HepG2 (cell line): ENCODE data around the gene GNB1. TPM values are rescaled to one million over a fixed set of nuclear protein-coding genes. Genes with fewer than 3 reads are reported as not detected.

Experiments
- ASH2L ChIP-seq: fragments of 300-600, 200-600 bp; sonication (generic); IDR thresholded peaks from 2 replicates; pipeline ENCODE4 v1.7.0; 2017; ENCODE audit warnings: low read depth, mild to moderate bottlenecking, moderate library complexity, mixed read lengths, low read length; ENCODE audit not compliant: insufficient read length
- BATF2 ChIP-seq: sonication (generic); formaldehyde crosslinking; IDR thresholded peaks from 2 replicates; pipeline ENCODE4 v1.8.0; 2022; ENCODE audit warnings: mild to moderate bottlenecking, missing genetic modification reagents, moderate library complexity
- EP300 ChIP-seq, 3 experiments: sonication (generic) in 1 of 3; formaldehyde crosslinking in 1 of 3; IDR thresholded peaks; 2 replicates each; pipeline versions ENCODE4 v1.5.1 to v1.6.1; 2011 to 2020; ENCODE audit warnings: low read depth in 2 of 3, low read length in 2 of 3, borderline replicate concordance in 1 of 3, improper control_type of control experiment in 1 of 3, mild to moderate bottlenecking in 1 of 3, missing genetic modification reagents in 1 of 3, moderate library complexity in 1 of 3
- FOSL2 ChIP-seq: sonication (generic); formaldehyde crosslinking; IDR thresholded peaks from 2 replicates; pipeline ENCODE4 v1.4.0; 2020; ENCODE audit warnings: missing genetic modification reagents
- GATAD2A ChIP-seq: IDR thresholded peaks from 2 replicates; pipeline ENCODE4 v1.6.1; 2016
- IRF2 ChIP-seq: IDR thresholded peaks from 2 replicates; pipeline ENCODE4 v1.6.1; 2018; ENCODE audit warnings: missing genetic modification reagents, missing compliant biosample characterization
- IRF9 ChIP-seq: sonication (generic); formaldehyde crosslinking; IDR thresholded peaks from 2 replicates; pipeline ENCODE4 v1.8.0; 2022; ENCODE audit warnings: missing genetic modification reagents, mild to moderate bottlenecking, borderline replicate concordance
- NR2F6 ChIP-seq, 2 experiments: IDR thresholded peaks; 2 replicates each; pipeline ENCODE4 v1.6.1; 2016; ENCODE audit warnings: antibody characterized with exemption in 1 of 2, mild to moderate bottlenecking in 1 of 2
- PATZ1 ChIP-seq: sonication (generic); formaldehyde crosslinking; IDR thresholded peaks from 2 replicates; pipeline ENCODE4 v1.4.0; 2020; ENCODE audit warnings: missing genetic modification reagents
- PAX8 ChIP-seq: sonication (generic); formaldehyde crosslinking; IDR thresholded peaks from 2 replicates; pipeline ENCODE4 v1.8.0; 2022; ENCODE audit warnings: mild to moderate bottlenecking, missing genetic modification reagents, borderline replicate concordance
- PCBP1 ChIP-seq: fragments of 200-400 bp; formaldehyde crosslinking; IDR thresholded peaks from 2 replicates; pipeline ENCODE4 v1.6.1; 2017; ENCODE audit warnings: mild to moderate bottlenecking, low read depth, low read length, borderline replicate concordance
- RXRA ChIP-seq: sonication (generic); formaldehyde crosslinking; IDR thresholded peaks from 2 replicates; pipeline ENCODE4 v1.5.1; 2020; ENCODE audit warnings: missing genetic modification reagents
- SOX13 ChIP-seq, 3 experiments: fragments of 450-650 bp in 1 of 3; sonication (generic) in 1 of 3; formaldehyde crosslinking in 1 of 3; IDR thresholded peaks in 2 of 3; conservative IDR thresholded peaks in 1 of 3; 2 replicates each; pipeline versions ENCODE4 v1.5.0 to v1.6.1; 2016 to 2020; ENCODE audit warnings: antibody characterized with exemption in 1 of 3, mild to moderate bottlenecking in 1 of 3, missing compliant biosample characterization in 1 of 3, missing genetic modification reagents in 1 of 3, moderate library complexity in 1 of 3
- TCF7 ChIP-seq: sonication (generic); IDR thresholded peaks from 2 replicates; pipeline ENCODE4 v1.6.1; 2016; ENCODE audit warnings: antibody characterized with exemption, low read depth
- THAP11 ChIP-seq: IDR thresholded peaks from 2 replicates; pipeline ENCODE4 v1.6.1; 2016; ENCODE audit warnings: missing biosample characterization, missing genetic modification reagents
- ZNF224 ChIP-seq: sonication (generic); formaldehyde crosslinking; IDR thresholded peaks from 2 replicates; pipeline ENCODE4 v1.5.0; 2020; ENCODE audit warnings: mild to moderate bottlenecking, missing genetic modification reagents
- ZNF331 ChIP-seq: sonication (generic); formaldehyde crosslinking; IDR thresholded peaks from 2 replicates; pipeline ENCODE4 v1.4.0; 2020; ENCODE audit warnings: missing genetic modification reagents
- ZNF724P ChIP-seq: sonication (generic); formaldehyde crosslinking; IDR thresholded peaks from 2 replicates; pipeline ENCODE4 v1.8.0; 2022; ENCODE audit warnings: missing genetic modification reagents, borderline replicate concordance
- ZNF737 ChIP-seq: sonication (generic); formaldehyde crosslinking; IDR thresholded peaks from 2 replicates; pipeline ENCODE4 v1.5.0; 2020; ENCODE audit warnings: missing genetic modification reagents, mild to moderate bottlenecking, borderline replicate concordance
- ZNF772 ChIP-seq: sonication (generic); formaldehyde crosslinking; IDR thresholded peaks from 2 replicates; pipeline ENCODE4 v1.5.0; 2020; ENCODE audit warnings: mild to moderate bottlenecking, missing genetic modification reagents
- polyA plus RNA-seq, 8 experiments: library from polyadenylated mRNA; depleted of rRNA in 3 of 8; stranded (reverse) in 7 of 8; unstranded in 1 of 8; fragments of >200 nt; fragmentation: Illumina TruSeq in 4 of 8; extraction: Trizol in 4 of 8; gene quantifications; 2 replicates each; pipeline versions ENCODE4 v1.2.1 to v1.2.3, GENCODE V29; 2011 to 2016; ENCODE audit warnings: low read depth in 4 of 8, missing spikeins in 1 of 8, mixed read lengths in 1 of 8; ENCODE audit not compliant: insufficient read depth in 1 of 8
- total RNA-seq, 5 experiments: library from RNA; depleted of rRNA; stranded (reverse); fragments of >200 nt; fragmentation: Illumina TruSeq; extraction: Trizol; gene quantifications; 2 replicates each; pipeline ENCODE4 v1.2.3, GENCODE V29; 2016; ENCODE audit warnings: low read depth in 1 of 5
- TF ChIP-seq, protein P1 (sequence below): sonication (generic); formaldehyde crosslinking; conservative IDR thresholded peaks from 2 replicates; pipeline ENCODE4 v1.4.0; 2020; ENCODE audit warnings: mild to moderate bottlenecking, missing genetic modification reagents, moderate library complexity

The GNB1 gene
- total and polyA plus RNA-seq, 2 of the 13 experiments (the other 11 are each of a cell fraction or from before 2014, with no cell fraction given): 66.2 to 327 TPM

DNA sequence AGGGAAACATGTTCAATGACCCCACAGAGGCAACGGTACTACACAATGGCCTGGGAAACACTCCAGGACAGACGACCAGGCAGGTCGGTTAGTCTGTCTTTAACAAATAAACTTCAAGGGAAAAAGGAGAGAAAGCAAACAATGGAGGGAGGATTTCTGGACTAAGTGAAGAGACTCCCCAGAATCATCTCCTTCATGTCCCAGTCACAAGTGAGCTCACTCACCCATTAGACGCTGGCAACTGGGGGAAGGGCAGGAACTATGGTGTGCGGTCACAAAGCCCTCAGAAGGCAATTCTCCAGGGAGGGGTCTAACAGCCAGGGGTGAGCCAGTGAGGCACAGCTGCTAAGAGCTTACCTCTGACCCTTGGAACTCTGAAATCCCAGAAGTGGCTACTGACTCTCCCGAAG is 57.0 kb downstream of the GNB1 start (continued):
- TF ChIP-seq IRF9 (CRISPR knock-in tag) (no peak), SOX13 (IDR thresholded peaks at IDR 0.05) (no peak), SOX13 (CRISPR knock-in tag; conservative IDR thresholded peaks at IDR 0.05 in 1 of 2, IDR thresholded peaks at IDR 0.05 in 1 of 2) (peak in 1 of 2 experiments; percentile 76; a peak in 2 of 4 replicates), RXRA (no peak), GATAD2A (CRISPR knock-in tag) (peak; percentile 50), TCF7 (peak; percentile 55), ZNF737 (no peak), ZNF331 (CRISPR knock-in tag) (0 out of 2 replicates have a peak, but pooled peaks have one; percentile 37), PAX8 (CRISPR knock-in tag) (no peak), FOSL2 (CRISPR knock-in tag) (peak; percentile 26; the same call in 1 of the 2 replicates), NR2F6 (IDR thresholded peaks at IDR 0.05) (no peak), NR2F6 (CRISPR knock-in tag; IDR thresholded peaks at IDR 0.05) (0 out of 2 replicates have a peak, but pooled peaks have one; percentile 9), BATF2 (CRISPR knock-in tag) (no peak), ZNF724P (CRISPR knock-in tag) (no peak), PCBP1 (no peak), THAP11 (CRISPR knock-in tag) (0 out of 2 replicates have a peak, but pooled peaks have one; percentile 22), ZNF224 (CRISPR knock-in tag) (no peak), ASH2L (peak; percentile 11), EP300 (IDR thresholded peaks at IDR 0.05; ENCODE audit: low read depth in 2 of 2, low read length in 2 of 2) (peak in 1 of 2 experiments; percentile 25; a peak in 1 of 4 replicates), EP300 (CRISPR knock-in tag; IDR thresholded peaks at IDR 0.05; ENCODE audit: borderline replicate concordance) (0 out of 2 replicates have a peak, but pooled peaks have one; percentile 38), PATZ1 (CRISPR knock-in tag) (peak; percentile 73), ZNF772 (CRISPR knock-in tag) (0 out of 2 replicates have a peak, but pooled peaks have one; percentile 34), IRF2 (0 out of 2 replicates have a peak, but pooled peaks have one; percentile 36)
- TF ChIP-seq, protein P1, sequence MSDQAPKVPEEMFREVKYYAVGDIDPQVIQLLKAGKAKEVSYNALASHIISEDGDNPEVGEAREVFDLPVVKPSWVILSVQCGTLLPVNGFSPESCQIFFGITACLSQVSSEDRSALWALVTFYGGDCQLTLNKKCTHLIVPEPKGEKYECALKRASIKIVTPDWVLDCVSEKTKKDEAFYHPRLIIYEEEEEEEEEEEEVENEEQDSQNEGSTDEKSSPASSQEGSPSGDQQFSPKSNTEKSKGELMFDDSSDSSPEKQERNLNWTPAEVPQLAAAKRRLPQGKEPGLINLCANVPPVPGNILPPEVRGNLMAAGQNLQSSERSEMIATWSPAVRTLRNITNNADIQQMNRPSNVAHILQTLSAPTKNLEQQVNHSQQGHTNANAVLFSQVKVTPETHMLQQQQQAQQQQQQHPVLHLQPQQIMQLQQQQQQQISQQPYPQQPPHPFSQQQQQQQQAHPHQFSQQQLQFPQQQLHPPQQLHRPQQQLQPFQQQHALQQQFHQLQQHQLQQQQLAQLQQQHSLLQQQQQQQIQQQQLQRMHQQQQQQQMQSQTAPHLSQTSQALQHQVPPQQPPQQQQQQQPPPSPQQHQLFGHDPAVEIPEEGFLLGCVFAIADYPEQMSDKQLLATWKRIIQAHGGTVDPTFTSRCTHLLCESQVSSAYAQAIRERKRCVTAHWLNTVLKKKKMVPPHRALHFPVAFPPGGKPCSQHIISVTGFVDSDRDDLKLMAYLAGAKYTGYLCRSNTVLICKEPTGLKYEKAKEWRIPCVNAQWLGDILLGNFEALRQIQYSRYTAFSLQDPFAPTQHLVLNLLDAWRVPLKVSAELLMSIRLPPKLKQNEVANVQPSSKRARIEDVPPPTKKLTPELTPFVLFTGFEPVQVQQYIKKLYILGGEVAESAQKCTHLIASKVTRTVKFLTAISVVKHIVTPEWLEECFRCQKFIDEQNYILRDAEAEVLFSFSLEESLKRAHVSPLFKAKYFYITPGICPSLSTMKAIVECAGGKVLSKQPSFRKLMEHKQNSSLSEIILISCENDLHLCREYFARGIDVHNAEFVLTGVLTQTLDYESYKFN (CRISPR knock-in tag): peak; percentile 27; the same call in 1 of the 2 replicates
